Anterior cingulate cortex (tissue), 58 donors: ENCODE data around the gene MORN1.
"Not testable (repeated sequence)": the region's sequence is repeated elsewhere in the genome, so short reads cannot be mapped to it uniquely, and the experiment has no call there.

Source experiments
- DNase-seq, 58 donors: peaks; one replicate each; lab custom pipeline; 2025; lab: John Stamatoyannopoulos, UW

Gene MORN1

DNA sequence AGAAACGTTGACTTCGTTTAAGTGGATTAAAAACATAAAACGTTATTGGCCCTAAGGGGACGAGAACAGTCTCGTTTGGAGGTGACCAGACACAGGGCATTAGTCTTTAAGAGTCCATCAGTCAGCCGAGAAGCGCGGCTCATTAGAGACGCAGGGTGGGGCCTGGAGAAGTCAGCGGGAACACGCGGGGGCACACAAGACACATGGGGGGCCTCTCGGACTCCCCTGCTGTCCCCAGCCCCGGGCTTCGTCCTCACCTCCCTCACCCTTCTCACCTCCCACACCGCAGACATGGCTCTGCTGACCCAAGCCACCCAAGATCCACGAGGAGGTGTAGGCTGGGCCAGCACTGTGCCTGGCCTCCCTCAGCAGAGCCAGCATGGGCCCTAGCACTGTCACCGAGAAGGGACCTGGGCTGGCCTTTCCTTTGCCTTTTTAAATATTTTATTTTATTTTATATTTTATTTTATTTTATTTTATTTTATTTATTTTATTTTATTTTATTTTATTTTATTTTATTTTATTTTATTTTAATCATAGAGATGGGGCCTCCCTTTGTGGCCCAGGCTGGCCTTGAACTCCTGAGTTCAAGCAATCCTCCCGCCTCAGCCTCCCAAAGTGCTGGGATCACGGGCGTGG, 48.9 kb downstream of the MORN1 start:
- no peak for DNase-seq

DNA sequence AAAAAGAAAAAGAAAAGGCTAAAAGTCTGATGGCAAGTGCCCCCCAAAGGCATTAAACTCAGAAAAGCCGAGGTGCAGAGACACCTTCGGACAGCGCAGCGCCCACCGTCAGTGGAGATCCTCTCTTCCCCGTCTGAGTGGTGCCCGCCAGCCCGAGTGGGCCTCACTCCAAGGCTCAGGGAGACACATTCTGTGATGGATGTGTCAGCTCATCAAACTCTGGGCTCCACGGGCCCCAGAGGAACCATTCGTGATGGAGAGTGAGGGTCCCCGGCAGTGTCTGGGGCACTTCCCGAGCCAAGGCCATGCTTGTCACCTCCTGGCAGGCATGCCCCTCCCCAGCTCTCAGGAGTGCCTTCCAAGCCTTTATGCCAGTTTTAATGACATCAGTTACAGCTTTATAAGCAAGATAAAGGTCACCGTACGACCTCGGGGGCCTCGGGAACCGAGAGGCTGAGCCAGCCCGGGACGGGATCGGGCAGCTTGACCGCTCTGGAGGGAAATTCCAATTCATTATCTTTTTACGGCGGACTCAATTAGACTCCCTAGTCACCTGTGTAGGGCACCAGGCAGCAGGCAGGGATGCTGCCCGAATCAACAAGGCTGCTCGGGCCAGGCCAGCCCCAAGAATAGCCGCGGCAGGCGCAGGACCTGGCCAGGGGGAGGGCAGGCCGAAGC, 49.5 kb downstream of the MORN1 start:
- no peak for DNase-seq

DNA sequence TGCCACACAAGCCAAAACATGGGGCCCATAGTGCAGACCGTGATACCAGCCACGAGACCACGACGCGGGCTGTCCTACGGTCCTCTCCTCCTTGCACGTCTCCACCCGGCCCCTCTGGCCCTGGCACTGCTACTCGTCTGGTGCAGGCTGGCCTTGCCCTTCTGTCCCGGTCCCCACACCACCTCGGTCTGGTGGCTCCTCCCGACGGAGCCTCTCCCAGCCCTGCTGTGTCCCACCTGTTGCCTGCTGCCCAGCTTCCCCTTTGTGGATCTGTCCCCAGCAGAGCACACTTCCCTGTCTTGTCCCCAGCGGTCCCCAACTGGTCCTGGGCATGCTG, 50.5 kb downstream of the MORN1 start:
- no peak for DNase-seq

DNA sequence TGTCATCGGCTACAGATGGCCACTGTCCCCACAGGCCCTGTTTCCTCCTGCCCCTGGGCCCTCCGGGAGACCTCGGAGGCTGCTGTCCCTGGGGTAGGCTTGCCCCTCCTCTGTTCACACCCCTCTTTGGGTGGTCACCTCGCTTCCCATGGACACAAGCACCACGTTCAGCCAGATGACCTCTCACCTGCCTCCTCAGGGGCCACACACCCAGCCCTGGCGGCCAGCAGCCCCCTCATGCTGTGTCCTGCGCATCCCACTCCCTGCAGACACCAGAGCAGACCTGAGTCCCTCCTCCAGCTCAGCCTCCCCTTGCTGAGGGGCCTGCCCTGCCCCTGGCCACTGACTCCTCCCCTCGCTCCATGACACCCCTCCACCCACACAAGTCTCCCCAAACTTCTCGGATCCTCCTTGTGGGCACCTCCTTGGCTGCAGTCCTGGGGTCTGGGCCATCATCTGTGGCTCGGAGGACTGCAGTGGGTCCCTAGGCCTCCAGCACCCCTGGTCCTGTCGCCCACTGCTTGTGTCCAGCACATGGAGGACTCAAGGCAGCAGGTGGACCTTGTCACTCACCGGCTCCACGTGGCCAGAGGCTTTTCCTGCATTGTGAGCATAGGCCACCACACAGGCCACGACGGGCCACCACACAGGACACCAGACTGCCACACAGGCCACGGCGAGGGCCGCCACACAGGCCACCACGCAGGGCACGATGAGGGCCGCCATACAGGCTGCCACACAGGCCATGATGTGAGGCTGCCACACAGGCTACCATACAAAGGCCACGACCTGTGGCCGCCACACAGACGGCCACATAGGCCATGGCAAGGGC, 51.1 kb downstream of the MORN1 start:
- DNase-seq = no peak

DNA sequence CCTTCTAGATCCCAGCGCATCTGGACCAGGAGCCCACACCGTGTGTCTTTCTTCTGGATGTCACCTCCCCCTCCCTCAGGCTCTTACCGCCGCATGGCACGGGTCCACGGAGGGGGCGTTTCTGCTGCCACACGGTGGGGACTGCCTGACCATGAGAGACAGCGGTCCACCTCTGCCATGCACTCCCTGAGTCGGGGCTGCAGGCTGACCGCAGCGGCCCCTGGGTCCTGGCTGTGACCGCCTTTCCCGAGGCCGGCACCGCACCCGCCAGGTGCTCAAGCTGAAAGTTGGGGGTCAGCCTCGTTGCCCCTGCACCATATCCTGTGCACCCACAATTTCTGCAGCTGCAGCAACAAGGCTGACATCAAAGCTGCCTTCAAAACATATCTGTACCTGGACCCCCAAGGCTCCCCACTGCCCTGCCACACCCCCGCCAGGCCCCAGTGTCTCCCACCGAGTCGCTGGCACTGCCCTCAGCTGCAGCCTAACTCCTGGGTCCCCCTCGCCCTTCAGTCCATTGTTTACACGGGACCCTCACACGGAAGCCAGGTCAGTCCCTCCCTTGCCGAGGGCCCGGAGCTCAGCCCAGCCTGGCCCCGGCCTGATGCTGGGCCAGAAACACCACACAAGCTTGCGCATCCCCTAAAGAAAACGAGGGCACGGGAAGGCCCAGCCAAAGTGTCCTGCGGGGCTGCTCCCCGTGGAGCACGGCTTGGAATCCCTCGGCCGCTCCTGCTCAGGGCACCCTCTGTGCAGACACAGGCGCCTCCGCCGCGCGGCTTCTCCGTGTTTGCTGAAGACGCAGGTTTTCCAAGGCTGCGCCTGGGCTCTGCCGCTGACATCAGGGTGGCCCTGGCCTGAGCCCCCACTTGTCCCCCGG, 51.9 kb downstream of the MORN1 start:
- DNase-seq = no peak

DNA sequence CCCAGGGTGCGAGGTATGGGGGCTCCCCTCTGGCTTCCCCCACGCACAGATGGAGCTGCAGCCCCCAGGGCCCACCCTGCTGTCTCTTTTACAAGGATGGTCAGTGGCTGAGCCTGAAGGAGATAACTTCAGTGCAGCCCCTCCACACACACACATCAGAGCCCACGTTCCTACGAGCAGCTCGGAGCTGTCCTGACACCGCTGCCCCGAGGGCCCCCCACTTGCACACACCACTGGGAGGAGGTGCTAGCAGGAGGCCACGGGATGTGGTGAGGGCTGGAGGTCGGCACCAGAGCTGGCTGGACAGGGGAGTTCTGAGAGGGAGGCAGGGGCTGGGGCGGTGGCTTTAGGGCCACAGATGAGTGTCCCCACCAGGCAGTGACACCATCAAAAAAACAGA, 53.9 kb downstream of the MORN1 start:
- DNase-seq = no peak

DNA sequence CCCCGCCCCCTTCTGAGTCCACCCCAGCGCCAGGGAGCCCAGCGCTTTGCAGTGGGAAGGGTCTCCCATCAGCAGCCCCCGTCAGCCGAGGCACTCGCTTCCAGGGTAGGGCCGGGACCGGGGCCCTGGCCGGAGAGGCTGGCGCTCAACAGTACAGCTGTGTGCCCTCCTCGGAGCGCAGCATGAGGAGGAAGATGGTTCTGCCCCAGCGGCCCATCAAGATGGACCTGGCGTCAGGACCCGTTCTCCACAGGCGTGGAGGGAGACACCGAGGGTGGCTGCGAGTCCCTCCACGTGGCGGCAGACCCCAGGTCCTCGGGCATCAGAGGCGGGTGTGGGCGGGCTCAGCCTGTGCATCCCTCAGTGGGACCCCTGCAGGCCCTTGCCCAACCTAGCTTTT, 54.3 kb downstream of the MORN1 start:
- DNase-seq = no peak

DNA sequence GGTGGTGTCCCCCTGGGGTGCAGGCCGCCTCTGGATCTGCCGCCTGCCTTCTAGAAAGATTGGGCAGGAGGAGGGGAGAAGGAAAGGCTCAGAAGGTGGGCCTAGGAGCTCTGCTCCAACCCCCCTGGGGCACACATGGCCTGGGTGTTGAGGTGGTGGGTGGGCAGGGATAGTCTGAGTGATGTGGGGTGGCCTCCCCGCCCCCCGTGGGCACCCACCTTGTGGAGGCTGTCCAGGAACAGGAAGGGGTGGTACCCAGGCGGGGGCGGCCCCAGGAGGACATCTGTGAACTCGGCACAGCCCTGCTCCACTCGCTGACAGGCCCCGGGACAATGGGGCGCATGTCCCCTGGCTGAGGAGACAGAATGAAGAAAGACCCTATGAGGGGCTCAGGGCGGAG, 54.9 kb downstream of the MORN1 start:
- no peak for DNase-seq

DNA sequence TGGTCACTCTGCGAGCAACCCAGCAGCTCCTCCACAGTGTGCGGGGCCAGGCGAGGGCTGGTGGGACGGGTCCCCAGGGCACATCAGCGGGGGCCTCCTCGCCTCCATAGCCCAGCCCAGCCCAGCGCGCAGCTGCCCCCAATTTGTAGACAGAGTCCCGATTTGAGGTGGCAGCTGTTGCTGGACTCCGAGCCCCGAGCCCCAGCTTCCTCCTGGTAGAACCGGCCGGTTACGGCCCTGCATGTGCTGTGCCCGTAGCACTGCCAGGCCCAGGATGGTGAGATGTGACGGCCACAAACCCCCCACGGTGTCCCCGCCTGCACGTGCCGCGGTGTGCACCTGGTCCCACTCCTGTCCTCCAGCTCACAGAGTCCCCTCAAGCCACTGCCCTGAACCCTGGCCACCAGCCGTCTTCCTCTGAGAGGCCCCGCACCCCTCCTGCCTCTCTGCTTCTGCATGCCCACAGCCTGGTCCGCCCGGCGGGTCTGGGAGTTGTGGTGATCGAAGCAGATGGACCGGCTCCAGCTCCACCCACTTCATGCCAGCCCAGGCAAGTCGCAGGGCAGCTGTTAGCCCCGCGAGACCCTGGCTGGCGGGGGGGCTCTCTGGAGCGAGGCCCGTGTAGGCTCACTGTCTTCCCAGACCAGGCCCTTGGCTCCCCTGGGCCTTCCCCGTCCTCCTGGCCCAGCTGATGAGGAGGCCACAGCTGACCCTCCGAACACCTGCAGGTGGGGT, 55.5 kb downstream of the MORN1 start:
- DNase-seq = no peak

DNA sequence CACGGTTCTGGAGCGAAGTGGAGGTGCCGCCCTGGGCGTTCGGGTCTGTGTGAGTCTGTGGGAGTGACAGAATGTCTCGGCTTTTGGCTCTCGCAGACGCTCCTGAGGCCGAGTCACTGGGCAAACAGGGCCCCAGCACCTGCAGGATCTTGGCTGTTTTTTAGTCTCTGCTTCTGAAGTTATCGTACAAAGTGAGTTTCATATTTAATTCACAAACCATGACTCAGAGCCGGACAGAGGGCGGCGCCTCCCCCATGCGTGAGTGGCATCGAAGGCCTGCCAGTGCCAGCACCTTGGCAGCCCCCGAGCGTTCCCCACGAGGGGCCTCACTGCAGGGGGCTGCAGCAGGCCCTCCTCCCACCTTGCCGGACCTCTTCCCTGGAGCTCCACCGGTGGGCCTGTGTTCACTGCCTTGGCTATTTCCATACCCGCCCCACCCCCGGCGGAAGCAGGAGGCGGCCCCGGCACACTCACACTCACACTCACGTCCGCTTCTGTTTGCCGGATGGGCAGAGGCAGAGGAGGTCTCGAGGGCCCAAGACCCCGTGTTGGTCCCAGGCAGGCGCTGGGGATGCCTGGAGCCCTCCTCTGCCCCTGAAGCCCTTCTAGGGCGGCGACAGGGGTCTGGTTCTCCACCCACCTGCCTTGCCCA, 56.3 kb downstream of the MORN1 start:
- DNase-seq = no peak

DNA sequence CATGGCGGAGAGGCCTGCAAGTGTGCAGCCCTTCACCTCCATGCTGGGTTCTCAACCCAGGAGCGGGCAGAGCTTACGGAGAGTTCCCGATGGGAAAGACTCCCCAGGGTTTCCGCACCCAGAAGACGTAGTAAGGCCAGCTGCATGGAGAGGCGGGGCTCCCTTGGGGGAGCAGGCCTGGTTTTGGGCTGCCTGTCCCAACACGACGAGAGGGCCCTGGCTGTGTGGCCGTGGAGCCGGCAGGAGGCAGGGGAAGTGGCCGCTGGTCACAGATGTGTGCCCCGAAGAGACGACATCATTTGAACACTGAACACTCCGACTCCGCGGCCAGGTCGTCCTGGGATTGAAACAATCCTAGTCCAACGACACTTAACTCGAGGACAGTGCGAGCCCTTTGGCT, 57.0 kb downstream of the MORN1 start:
- DNase-seq = no peak

DNA sequence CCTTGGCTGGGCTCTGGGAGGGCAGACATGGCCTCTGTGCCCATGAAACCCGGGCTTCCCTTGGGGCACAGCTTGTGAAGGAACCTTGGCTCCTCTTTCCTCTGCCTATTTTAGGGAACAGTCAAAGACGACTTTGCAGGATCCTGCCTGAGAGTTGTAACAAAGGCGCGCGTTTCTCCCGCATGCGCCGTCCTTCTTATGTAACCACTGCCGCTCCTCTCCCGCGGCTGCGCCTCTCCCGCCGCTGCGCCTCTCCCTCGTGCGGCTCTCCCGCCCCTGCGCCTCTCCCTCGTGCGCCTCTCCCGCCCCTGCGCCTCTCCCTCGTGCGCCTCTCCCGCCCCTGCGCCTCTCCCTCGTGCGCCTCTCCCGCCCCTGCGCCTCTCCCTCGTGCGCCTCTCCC, 59.8 kb downstream of the MORN1 start:
- not testable (repeated sequence) for DNase-seq

DNA sequence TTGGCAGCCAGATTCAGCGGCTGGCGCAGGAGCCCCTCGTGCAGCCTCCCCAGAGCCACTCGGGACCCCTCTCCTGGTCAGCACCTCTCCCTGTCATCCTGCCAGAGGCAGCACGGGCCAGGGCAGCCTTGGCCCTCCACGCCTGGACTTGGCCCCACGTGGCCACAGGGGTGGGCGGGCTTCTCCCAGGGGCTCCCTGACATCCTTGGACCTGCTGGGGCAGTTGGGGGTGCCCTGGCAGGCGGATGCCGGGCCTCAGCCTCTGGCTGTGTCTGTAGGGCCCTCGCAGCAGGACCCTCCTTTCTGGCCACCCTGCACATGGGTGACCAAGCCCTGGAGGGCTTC, 60.2 kb downstream of the MORN1 start:
- no peak for DNase-seq

DNA sequence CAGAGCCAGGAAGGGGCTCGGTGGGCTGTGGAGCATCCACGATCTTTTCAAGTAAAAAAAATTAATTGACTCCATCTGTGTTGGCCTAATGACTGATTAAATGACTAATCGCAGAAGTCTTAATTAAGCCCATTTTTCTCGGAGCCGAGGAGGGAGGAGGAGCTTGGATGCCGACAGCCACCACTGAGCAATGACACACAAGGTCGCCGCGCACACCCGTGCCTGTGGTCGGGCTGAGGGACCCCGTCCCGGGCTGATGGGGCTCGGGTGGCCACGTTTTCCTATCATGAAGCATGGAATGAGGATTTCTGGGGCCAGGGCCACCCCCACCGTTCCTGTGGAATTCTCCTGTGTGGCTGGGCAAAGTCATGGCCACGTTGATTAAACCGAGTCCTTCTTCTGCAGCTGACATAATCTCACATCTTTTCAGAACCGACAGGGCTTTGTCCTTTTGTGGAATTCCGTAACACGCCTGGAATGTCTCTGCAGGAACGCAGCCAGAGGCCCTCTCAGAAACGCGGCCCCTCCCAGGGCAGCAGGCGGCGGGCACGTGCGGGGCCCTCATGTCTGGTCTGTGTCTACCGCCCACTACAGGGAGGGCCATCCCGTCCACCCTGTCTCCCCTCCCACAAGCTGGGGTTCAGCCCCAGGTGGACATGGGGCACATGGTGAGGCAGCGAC, 60.7 kb downstream of the MORN1 start:
- no peak for DNase-seq

DNA sequence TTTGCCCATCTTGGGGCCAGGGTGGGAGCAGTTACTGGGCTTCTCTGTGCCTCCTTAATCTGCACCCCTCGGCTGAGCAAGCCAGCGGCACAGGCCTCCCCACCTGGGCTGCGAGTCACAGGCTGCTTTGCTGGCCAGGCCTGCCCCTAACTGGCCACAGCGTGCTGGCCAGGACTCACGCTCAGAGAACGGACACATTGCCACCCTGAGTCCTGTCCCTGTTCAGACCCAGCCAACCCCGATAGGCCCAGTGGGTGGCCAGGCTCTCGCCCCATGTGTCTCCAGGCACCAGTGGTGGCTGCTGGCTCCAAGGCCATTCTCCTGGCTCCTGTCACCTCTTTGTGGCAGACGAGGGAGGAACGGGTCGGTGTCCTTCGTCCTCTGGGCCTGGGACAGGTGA, 61.3 kb downstream of the MORN1 start:
- no peak for DNase-seq

DNA sequence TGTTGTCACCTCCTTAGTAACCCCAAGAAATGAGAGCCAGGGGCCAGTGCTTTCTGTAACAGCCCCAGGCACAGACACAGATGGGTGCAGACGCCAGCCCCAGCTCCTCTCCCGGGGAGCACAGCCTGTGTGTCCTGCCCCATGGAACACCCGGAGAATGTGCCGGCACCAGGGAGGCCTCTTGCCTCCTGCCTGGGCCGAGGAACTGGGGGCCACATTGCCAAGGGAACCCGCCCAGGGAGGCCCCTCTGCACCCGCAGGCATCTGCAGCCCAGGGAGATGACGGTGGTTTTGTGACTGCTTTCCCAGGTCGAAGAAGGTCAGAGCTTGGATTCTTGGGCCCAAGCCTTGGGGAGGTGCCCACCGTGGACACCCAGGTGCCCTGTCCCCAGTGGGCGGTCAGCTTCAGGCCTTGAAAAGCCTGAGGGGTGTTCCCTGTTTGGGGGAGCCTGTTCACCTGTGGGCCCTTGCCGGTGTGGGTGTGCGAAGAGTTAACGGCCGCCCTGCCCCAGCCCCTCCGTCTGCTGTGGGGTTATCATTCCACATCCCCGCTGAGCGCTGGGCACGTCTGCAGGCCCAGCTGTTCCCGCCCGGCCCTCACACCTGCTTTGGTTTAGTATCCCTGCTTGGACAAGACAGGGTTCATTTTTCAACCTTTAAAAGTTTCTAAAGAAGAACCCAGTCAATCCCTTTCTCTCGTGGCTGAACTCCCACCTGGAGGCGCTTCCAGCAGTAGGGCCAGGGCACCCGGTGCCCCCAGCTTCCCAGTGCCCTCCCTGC, 62.5 kb downstream of the MORN1 start:
- no peak for DNase-seq

DNA sequence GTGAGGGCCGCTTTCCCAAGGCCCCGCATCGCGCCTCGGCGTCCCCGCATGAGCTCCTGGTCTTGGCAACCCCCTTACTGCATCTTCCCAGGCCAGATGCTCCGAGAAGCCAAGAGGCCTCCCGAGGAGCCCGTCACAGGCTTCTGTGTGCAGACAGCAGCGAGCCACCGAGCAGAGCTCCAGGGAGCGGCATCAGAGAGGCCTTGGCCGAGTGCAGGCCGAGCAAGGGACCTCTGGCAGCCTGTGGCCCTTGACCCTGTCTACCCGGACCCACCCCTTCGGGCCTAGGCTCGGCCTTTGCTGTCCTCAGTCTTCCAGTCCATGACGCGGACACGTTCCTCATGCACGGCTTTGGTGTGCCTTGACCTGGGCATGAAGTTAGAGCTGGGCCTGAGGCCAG, 63.5 kb downstream of the MORN1 start:
- no peak for DNase-seq

DNA sequence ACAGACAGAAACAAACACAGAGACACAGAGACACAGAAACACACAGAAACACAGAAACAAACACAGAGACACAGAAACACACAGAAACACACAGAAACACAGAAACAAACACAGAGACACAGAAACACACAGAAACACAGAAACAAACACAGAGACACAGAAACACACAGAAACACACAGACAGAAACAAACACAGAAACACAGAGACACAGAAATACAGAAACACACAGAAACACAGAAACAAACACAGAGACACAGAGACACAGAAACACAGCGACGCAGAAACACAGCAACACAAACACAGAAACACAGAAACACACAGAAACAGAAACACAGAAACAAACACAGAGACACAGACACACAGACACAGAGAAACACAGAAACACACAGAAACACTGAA, 64.2 kb downstream of the MORN1 start:
- not testable (repeated sequence) for DNase-seq
